ENCODE measurements around the gene LRP2BP.
"Not testable (repeated sequence)": the region's sequence is repeated elsewhere in the genome, so short reads cannot be mapped to it uniquely, and the experiment has no call there.

Gene LRP2BP

GRCh38 chr4:185325721-185326120 lies 70.0 kb downstream of the LRP2BP start:
- DNase-seq (ENCODE audit: low read depth in 2 of 2): not testable (repeated sequence)

GRCh38 chr4:185324361-185324760 lies 71.4 kb downstream of the LRP2BP start:
- DNase-seq (ENCODE audit: low read depth in 2 of 2): not testable (repeated sequence)

- no peak for DNase-seq (ENCODE audit: low read depth in 2 of 2)
Observed at GRCh38 chr4:185323606-185324005, 72.1 kb downstream of the LRP2BP start.

- DNase-seq (ENCODE audit: low read depth in 2 of 2): no peak
Observed at GRCh38 chr4:185322803-185323202, 72.9 kb downstream of the LRP2BP start.

- DNase-seq (ENCODE audit: low read depth in 2 of 2): no peak
Observed at GRCh38 chr4:185318679-185319078, 77.0 kb downstream of the LRP2BP start.

- no peak for DNase-seq (ENCODE audit: low read depth in 2 of 2)
Observed at GRCh38 chr4:185317880-185318279, 77.8 kb downstream of the LRP2BP start.

- DNase-seq (ENCODE audit: low read depth in 2 of 2): not testable (repeated sequence)
Observed at GRCh38 chr4:185317462-185317861, 78.3 kb downstream of the LRP2BP start.

Measured in stimulated activated CD4-positive, alpha-beta T cell treated with anti-CD3 and anti-CD28 coated beads, Interleukin-12 subunit alpha, Interleukin-12 subunit beta, amount 100 ng/mL, for 24 hours (primary cell).